MM.1S (cell line): ENCODE data around the gene MLPH.

Experiments used
- EZH2 ChIP-seq: fragments of 300-600 bp; sonication (generic); optimal IDR thresholded peaks from 2 replicates; pipeline ENCODE3; 2017; ENCODE audit warnings: low read depth, mild to moderate bottlenecking, antibody characterized with exemption, low read length, mixed read lengths
- EZH2phosphoT487 ChIP-seq: fragments of 300-600 bp; sonication (generic); IDR thresholded peaks from 2 replicates; pipeline ENCODE4 v1.6.1; 2018; ENCODE audit warnings: antibody characterized with exemption, low read length
- TF ChIP-seq, protein P1 (sequence below): fragments of 300-600 bp; sonication (generic); IDR thresholded peaks from 2 replicates; pipeline ENCODE4 v1.5.1; 2016; ENCODE audit warnings: antibody characterized with exemption, low read length, mixed read lengths

DNA sequence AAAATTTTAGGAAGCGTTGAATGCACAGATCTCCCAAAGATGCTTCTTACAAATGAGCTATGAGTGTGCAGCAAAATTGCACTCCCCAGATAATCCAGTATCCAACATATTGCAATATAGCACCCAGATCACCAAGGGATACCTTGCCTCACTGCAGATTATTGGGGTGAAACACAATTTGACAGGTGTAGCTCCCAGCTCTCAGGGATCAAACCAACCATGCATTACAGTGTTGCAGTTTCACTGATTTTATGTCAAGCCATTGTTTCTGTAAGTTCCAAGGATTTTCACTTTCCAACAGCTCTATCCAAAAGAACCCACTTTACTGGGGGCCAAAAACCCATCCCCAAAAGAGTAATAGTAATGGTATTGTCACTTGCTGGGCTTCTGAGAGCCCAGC, 68.5 kb downstream of the MLPH start:
- no peak for TF ChIP-seq EZH2phosphoT487
- TF ChIP-seq, protein P1, sequence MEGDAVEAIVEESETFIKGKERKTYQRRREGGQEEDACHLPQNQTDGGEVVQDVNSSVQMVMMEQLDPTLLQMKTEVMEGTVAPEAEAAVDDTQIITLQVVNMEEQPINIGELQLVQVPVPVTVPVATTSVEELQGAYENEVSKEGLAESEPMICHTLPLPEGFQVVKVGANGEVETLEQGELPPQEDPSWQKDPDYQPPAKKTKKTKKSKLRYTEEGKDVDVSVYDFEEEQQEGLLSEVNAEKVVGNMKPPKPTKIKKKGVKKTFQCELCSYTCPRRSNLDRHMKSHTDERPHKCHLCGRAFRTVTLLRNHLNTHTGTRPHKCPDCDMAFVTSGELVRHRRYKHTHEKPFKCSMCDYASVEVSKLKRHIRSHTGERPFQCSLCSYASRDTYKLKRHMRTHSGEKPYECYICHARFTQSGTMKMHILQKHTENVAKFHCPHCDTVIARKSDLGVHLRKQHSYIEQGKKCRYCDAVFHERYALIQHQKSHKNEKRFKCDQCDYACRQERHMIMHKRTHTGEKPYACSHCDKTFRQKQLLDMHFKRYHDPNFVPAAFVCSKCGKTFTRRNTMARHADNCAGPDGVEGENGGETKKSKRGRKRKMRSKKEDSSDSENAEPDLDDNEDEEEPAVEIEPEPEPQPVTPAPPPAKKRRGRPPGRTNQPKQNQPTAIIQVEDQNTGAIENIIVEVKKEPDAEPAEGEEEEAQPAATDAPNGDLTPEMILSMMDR = no peak
- TF ChIP-seq EZH2 = no peak
